Keratinocyte (primary cell): Measurements from ENCODE around the gene CRISPLD2.

Experiments used
- EZH2 ChIP-seq: IDR thresholded peaks from one replicate; pipeline ENCODE4 v1.6.1; 2012; ENCODE audit warnings: inconsistent platforms, mild to moderate bottlenecking, low read length, moderate library complexity
- TF ChIP-seq, protein P1 (sequence below), 3 experiments: IDR thresholded peaks in 1 of 3; conservative IDR thresholded peaks in 1 of 3; optimal IDR thresholded peaks in 1 of 3; 2 replicates in 2 of 3; 3 replicates in 1 of 3; pipeline versions ENCODE3 to v1.5.1; 2011; ENCODE audit warnings: low read length in 3 of 3, mild to moderate bottlenecking in 3 of 3, moderate library complexity in 2 of 3, control low read depth in 1 of 3, inconsistent platforms in 1 of 3; ENCODE audit not compliant: insufficient read depth in 2 of 3; ENCODE audit errors: extremely low read depth in 1 of 3

GRCh38 chr16:84823484-84823883 lies 3.7 kb downstream of the CRISPLD2 start:
- TF ChIP-seq, protein P1, sequence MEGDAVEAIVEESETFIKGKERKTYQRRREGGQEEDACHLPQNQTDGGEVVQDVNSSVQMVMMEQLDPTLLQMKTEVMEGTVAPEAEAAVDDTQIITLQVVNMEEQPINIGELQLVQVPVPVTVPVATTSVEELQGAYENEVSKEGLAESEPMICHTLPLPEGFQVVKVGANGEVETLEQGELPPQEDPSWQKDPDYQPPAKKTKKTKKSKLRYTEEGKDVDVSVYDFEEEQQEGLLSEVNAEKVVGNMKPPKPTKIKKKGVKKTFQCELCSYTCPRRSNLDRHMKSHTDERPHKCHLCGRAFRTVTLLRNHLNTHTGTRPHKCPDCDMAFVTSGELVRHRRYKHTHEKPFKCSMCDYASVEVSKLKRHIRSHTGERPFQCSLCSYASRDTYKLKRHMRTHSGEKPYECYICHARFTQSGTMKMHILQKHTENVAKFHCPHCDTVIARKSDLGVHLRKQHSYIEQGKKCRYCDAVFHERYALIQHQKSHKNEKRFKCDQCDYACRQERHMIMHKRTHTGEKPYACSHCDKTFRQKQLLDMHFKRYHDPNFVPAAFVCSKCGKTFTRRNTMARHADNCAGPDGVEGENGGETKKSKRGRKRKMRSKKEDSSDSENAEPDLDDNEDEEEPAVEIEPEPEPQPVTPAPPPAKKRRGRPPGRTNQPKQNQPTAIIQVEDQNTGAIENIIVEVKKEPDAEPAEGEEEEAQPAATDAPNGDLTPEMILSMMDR (optimal IDR thresholded peaks at IDR 0.05 in 1 of 3, IDR thresholded peaks at IDR 0.05 in 1 of 3, conservative IDR thresholded peaks at IDR 0.05 in 1 of 3; ENCODE audit: extremely low read depth in 1 of 3, insufficient read depth in 2 of 3, low read length in 3 of 3) = no peak
- no peak for TF ChIP-seq EZH2
